GM23248 (cell line): Measurements from ENCODE around the gene SDC1.

Source experiments
- EZH2 ChIP-seq: fragments of 200-600 bp; sonication (generic); IDR thresholded peaks from 2 replicates; pipeline ENCODE4 v1.6.1; 2018; ENCODE audit warnings: antibody characterized with exemption, mild to moderate bottlenecking; ENCODE audit not compliant: insufficient read depth, poor library complexity, severe bottlenecking
- EZH2phosphoT487 ChIP-seq: fragments of 200-600 bp; sonication (generic); IDR thresholded peaks from 2 replicates; pipeline ENCODE4 v1.6.1; 2018; ENCODE audit warnings: antibody characterized with exemption, moderate library complexity, mild to moderate bottlenecking, low read depth; ENCODE audit not compliant: insufficient read depth

DNA sequence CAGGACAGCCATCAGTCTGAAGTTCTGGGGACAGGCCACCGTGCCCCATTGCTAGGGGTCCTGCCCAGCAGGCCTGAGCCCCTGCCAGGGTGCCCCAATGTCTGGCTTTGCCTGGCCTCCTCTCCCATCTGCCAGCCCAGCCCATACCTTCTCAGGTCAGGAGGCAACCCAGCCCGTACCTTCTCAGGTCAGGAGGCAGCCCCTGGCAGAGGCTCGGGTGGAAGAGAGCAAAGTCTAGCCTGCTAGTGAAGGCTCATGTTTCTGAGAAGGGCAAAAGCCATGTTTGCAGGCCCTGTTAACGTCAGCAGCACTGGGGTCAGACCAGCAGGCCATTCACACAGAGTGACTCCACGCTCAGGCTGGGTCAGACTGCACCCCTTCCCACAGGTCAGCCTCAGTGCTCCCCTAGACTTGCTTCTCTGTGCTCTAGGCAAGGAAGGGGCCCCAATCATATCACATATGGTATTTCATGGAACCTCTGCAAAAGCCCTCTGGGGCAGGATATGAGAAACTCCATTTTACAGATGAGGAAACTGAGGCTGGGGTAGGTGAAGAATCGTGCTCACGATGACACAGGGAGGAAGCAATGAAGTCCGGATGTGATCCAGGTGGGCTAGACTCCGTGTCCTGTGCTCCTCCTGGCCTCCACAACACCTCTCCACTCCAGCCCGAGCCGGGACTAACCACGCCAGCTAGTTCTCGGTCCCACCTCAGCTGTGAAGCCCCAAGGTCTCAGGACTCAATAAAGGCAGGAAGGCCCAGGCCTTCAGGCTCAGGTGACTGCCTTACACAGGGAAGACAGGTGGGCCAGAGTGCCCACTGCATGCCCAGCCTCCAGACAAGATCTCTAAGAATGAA lies 9.5 kb downstream of the SDC1 start:
- TF ChIP-seq EZH2 (no peak), EZH2phosphoT487 (no peak)
